ENCODE measurements around the gene HAUS6. TPM values are rescaled to one million over a fixed set of nuclear protein-coding genes. Genes with fewer than 3 reads are reported as not detected.
A peak's percentile ranks its signal among the peaks of the same experiment; 100 is the strongest.

HAUS6 gene
- total and polyA plus RNA-seq, 2 of the 13 experiments (the other 11 are each of a cell fraction or from before 2014, with no cell fraction given): 9.8 to 31.1 TPM

GRCh38 chr9:19151425-19152159 is 48.9 kb upstream of the HAUS6 start (continued):
- TF ChIP-seq ZNF441 (CRISPR knock-in tag; IDR thresholded peaks at IDR 0.05; ENCODE audit: borderline replicate concordance) (no peak), GPN1 (CRISPR knock-in tag; IDR thresholded peaks at IDR 0.05; ENCODE audit: borderline replicate concordance) (no peak), PRPF4 (IDR thresholded peaks at IDR 0.05; ENCODE audit: low read depth, low read length, poor library complexity, severe bottlenecking) (no peak), ZNF766 (CRISPR knock-in tag; IDR thresholded peaks at IDR 0.05; ENCODE audit: borderline replicate concordance) (no peak), ZFP36L2 (CRISPR knock-in tag; IDR thresholded peaks at IDR 0.05) (no peak), SOX13 (IDR thresholded peaks at IDR 0.05) (no peak), SOX13 (CRISPR knock-in tag; conservative IDR thresholded peaks at IDR 0.05 in 1 of 2, IDR thresholded peaks at IDR 0.05 in 1 of 2) (peak in 1 of 2 experiments; percentile 86; a peak in 2 of 4 replicates), IRF1 (CRISPR knock-in tag; IDR thresholded peaks at IDR 0.05; ENCODE audit: low read depth) (no peak), ATF7 (IDR thresholded peaks at IDR 0.05) (peak; percentile 36; the same call in 1 of the 2 replicates), ATF7 (CRISPR knock-in tag; IDR thresholded peaks at IDR 0.05) (peak; percentile 69; the same call in 1 of the 2 replicates), ELF4 (CRISPR knock-in tag; IDR thresholded peaks at IDR 0.05; ENCODE audit: borderline replicate concordance) (peak; percentile 36; the same call in 1 of the 2 replicates), JUND (CRISPR knock-in tag; IDR thresholded peaks at IDR 0.05) (peak; percentile 53; the same call in 1 of the 2 replicates), ZNF543 (CRISPR knock-in tag; IDR thresholded peaks at IDR 0.05) (no peak), POGK (CRISPR knock-in tag; conservative IDR thresholded peaks at IDR 0.05) (0 out of 2 replicates have a peak, but pooled peaks have one; percentile 50), NR2F2 (IDR thresholded peaks at IDR 0.05; ENCODE audit: borderline replicate concordance, low read depth) (peak; percentile 70; the same call in 1 of the 2 replicates), ZNF18 (CRISPR knock-in tag; IDR thresholded peaks at IDR 0.05; ENCODE audit: insufficient replicate concordance) (no peak), ZNF776 (CRISPR knock-in tag; IDR thresholded peaks at IDR 0.05) (no peak)
- TF ChIP-seq, protein P1, sequence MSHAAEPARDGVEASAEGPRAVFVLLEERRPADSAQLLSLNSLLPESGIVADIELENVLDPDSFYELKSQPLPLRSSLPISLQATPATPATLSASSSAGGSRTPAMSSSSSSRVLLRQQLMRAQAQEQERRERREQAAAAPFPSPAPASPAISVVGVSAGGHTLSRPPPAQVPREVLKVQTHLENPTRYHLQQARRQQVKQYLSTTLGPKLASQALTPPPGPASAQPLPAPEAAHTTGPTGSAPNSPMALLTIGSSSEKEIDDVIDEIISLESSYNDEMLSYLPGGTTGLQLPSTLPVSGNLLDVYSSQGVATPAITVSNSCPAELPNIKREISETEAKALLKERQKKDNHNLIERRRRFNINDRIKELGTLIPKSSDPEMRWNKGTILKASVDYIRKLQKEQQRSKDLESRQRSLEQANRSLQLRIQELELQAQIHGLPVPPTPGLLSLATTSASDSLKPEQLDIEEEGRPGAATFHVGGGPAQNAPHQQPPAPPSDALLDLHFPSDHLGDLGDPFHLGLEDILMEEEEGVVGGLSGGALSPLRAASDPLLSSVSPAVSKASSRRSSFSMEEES (CRISPR knock-in tag; IDR thresholded peaks at IDR 0.05): peak; percentile 74

All from HepG2 (cell line).